Measurements from ENCODE around the gene CIB1.
"Not testable (repeated sequence)": the region's sequence is repeated elsewhere in the genome, so short reads cannot be mapped to it uniquely, and the experiment has no call there.

CIB1 gene

GRCh38 chr15:90192961-90193786 is 40.6 kb downstream of the CIB1 start:
- no peak for DNase-seq (ENCODE audit: low read depth)

GRCh38 chr15:90191794-90192509 is 41.8 kb downstream of the CIB1 start:
- no peak overlapping the region for H3K4me3 ChIP-seq (ENCODE audit: low read length)
- DNase-seq (ENCODE audit: low read depth) = peak; percentile 12
- TF ChIP-seq, protein P1, sequence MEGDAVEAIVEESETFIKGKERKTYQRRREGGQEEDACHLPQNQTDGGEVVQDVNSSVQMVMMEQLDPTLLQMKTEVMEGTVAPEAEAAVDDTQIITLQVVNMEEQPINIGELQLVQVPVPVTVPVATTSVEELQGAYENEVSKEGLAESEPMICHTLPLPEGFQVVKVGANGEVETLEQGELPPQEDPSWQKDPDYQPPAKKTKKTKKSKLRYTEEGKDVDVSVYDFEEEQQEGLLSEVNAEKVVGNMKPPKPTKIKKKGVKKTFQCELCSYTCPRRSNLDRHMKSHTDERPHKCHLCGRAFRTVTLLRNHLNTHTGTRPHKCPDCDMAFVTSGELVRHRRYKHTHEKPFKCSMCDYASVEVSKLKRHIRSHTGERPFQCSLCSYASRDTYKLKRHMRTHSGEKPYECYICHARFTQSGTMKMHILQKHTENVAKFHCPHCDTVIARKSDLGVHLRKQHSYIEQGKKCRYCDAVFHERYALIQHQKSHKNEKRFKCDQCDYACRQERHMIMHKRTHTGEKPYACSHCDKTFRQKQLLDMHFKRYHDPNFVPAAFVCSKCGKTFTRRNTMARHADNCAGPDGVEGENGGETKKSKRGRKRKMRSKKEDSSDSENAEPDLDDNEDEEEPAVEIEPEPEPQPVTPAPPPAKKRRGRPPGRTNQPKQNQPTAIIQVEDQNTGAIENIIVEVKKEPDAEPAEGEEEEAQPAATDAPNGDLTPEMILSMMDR (conservative IDR thresholded peaks at IDR 0.05; ENCODE audit: low read length) = no peak

More at GRCh38 chr15:90192961-90193786, 40.6 kb downstream of the CIB1 start:
- TF ChIP-seq, protein P1 (conservative IDR thresholded peaks at IDR 0.05; ENCODE audit: low read length) = no peak
- no peak overlapping the region for H3K4me3 ChIP-seq (ENCODE audit: low read length)

DNA sequence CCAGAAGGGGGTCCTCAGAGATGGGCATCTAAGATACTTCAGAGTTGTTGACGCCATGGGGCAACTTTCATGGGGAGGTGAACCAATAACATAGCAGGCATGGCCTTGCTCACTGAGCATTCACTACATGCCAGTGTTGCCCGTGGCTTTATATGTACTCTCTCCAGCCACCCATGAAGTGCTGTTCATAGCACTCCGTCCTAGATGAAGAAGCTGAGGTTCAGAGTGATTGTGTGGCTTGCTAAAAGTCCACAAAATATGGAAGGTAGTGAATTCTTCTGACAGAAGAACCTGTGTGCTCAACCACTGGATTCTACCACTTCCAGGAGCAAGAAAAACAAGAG is 42.4 kb downstream of the CIB1 start:
- DNase-seq (ENCODE audit: low read depth) = no peak
- no peak overlapping the region for H3K4me3 ChIP-seq (ENCODE audit: low read length)
- TF ChIP-seq, protein P1 (conservative IDR thresholded peaks at IDR 0.05; ENCODE audit: low read length) = no peak

DNA sequence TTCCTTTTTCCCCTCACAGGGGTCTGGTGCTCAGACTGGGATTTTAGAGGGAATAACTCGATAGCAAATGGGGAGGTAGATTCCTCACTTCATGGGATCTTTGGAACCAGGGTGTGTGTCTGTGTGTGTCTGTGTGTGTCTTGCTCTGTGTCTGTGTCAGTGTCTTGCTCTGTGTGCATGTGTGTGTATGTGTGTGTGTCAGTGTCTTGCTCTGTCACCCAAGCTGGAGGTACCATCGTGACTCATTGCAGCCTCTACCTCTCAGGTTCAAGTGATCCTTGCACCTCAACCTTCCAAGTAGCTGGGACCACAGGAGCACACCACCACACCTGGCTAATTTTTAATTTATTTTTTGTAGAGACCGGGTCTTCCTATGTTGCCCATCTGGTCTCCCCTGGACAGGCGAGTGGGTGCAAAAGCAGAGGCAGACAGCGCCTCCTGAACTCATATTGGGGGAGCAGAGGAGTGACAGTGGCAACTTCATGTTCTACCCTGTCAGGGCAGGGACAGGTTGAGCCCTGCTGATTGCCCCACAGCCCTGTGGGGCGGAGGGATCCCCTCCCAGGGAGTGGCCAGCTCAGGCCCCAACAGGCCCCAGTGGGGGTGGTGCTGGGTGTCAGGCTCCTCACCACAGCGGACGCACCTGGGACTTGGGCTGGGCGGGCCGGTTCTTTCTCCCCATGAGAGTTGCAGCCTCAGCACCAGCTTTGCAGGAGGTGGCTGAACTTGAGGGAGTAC is 43.0 kb downstream of the CIB1 start:
- TF ChIP-seq, protein P1 (conservative IDR thresholded peaks at IDR 0.05; ENCODE audit: low read length) = no peak
- no peak for DNase-seq (ENCODE audit: low read depth)
- H3K4me3 ChIP-seq (ENCODE audit: low read length) = no peak overlapping the region

DNA sequence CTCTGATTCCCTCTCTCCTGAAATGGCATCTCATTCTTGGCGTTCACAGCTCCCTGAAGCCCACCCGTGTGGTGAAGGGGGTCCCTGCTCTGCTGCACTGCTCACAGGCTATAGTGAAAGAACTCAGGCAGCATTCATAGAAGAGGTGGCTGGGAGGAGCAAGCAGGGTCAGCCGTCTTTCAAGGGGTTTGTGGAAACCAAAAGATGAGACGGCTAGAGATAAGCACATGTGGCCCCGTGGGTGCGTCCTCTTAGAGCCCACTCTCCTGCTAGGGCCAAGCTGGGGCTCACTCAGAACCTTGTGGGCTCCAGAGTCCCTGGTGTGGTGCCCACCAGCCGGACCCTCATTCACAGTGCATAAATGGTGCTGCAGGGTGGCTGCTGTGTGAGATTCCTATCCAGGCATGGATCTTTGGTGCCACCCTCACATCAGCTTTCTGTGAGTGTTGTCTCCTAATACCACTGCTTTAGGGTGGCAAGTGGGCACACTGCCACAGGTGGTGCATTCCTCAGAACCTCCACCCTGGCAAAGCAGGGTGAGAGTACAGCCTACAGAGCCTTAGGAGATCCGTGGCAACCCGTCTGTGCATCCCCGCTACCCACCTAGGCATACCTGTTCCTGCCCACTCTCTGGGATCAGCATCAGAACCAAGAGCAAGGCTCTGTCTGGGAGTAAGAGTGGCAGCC is 43.8 kb downstream of the CIB1 start:
- TF ChIP-seq, protein P1 (conservative IDR thresholded peaks at IDR 0.05; ENCODE audit: low read length) = no peak
- H3K4me3 ChIP-seq (ENCODE audit: low read length) = no peak overlapping the region
- no peak for DNase-seq (ENCODE audit: low read depth)

- H3K4me3 ChIP-seq (ENCODE audit: low read length) = no peak overlapping the region
- TF ChIP-seq, protein P1 (conservative IDR thresholded peaks at IDR 0.05; ENCODE audit: low read length) = no peak
- no peak for DNase-seq (ENCODE audit: low read depth)
Measured at GRCh38 chr15:90188914-90189748, 44.6 kb downstream of the CIB1 start.

- DNase-seq (ENCODE audit: low read depth); H3K4me3 ChIP-seq (ENCODE audit: low read length): not testable (repeated sequence)
Measured at GRCh38 chr15:90188065-90188464, 45.7 kb downstream of the CIB1 start.

Measured in AG10803 (cell line).